DOHH2 (cell line): ENCODE results near the gene METTL27.
"Not testable (repeated sequence)": the region's sequence is repeated elsewhere in the genome, so short reads cannot be mapped to it uniquely, and the experiment has no call there.

Experiments used
- H3F3A ChIP-seq: fragments of 200-600 bp; sonication (generic), shearing (Covaris generic); 2 replicates; pipeline ENCODE4 v1.6.0; 2016; ENCODE audit warnings: antibody characterized with exemption, mild to moderate bottlenecking; ENCODE audit not compliant: control insufficient read depth, insufficient read depth
- H3K27ac ChIP-seq: fragments of 200-600 bp; sonication (generic); 2 replicates; pipeline ENCODE4 v1.5.1; 2014; ENCODE audit warnings: low read depth, mild to moderate bottlenecking, low read length, moderate library complexity
- H3K27me3 ChIP-seq: fragments of 200-600 bp; sonication (generic); 2 replicates; pipeline ENCODE4 v1.6.1; 2014; ENCODE audit warnings: mild to moderate bottlenecking, low read length, mixed read lengths; ENCODE audit not compliant: control insufficient read depth
- H3K36me3 ChIP-seq: fragments of 200-600 bp; sonication (generic); 2 replicates; pipeline ENCODE4 v1.6.1; 2014; ENCODE audit warnings: mild to moderate bottlenecking, low read length, moderate library complexity, mixed read lengths; ENCODE audit not compliant: control insufficient read depth
- H3K4me1 ChIP-seq: fragments of 200-600 bp; sonication (generic); 2 replicates; pipeline ENCODE4 v1.6.1; 2014; ENCODE audit warnings: mild to moderate bottlenecking, low read length, mixed read lengths; ENCODE audit not compliant: control insufficient read depth
- H3K4me2 ChIP-seq: fragments of 200-600 bp; sonication (generic); 2 replicates; pipeline ENCODE4 v1.6.0; 2014; ENCODE audit warnings: mild to moderate bottlenecking, low read length, moderate library complexity
- H3K4me3 ChIP-seq: fragments of 200-600 bp; sonication (generic); 2 replicates; pipeline ENCODE4 v1.5.1; 2014; ENCODE audit warnings: mild to moderate bottlenecking, low read length, mixed read lengths
- H3K79me2 ChIP-seq: fragments of 200-600 bp; sonication (generic); 2 replicates; pipeline ENCODE4 v1.6.1; 2014; ENCODE audit warnings: mild to moderate bottlenecking, low read length, mixed read lengths; ENCODE audit not compliant: control insufficient read depth
- H3K9me2 ChIP-seq: fragments of 200-600 bp; sonication (generic); replicated peaks from 2 replicates; pipeline ENCODE4 v1.6.1; 2014; ENCODE audit warnings: mild to moderate bottlenecking, low read length, mixed read lengths; ENCODE audit not compliant: control insufficient read depth
- H3K9me3 ChIP-seq: fragments of 200-600 bp; sonication (generic); 2 replicates; pipeline ENCODE4 v1.6.1; 2014; ENCODE audit warnings: antibody characterized with exemption, low read length, mixed read lengths; ENCODE audit not compliant: control insufficient read depth, insufficient read depth
- H4K20me1 ChIP-seq: fragments of 200-600 bp; sonication (generic); 2 replicates; pipeline ENCODE4 v1.6.0; 2014; ENCODE audit warnings: low read depth, mild to moderate bottlenecking, antibody characterized with exemption, low read length, moderate library complexity; ENCODE audit not compliant: control insufficient read depth, insufficient read depth
- EZH2phosphoT487 ChIP-seq: fragments of 200-600 bp; sonication (generic); IDR thresholded peaks from 2 replicates; pipeline ENCODE4 v1.6.1; 2017; ENCODE audit warnings: borderline replicate concordance, mild to moderate bottlenecking, antibody characterized with exemption, low read length, moderate library complexity, mixed read lengths
- TF ChIP-seq, protein P1 (sequence below): fragments of 200-600 bp; sonication (generic); IDR thresholded peaks from one replicate; pipeline ENCODE4 v1.5.1; 2014; ENCODE audit warnings: antibody characterized with exemption, mild to moderate bottlenecking, low read depth, low read length; ENCODE audit not compliant: poor library complexity, severe bottlenecking

The METTL27 gene

GRCh38 chr7:73801577-73801976 lies 40.7 kb downstream of the METTL27 start:
- H3K4me2 ChIP-seq, result no peak overlapping the region

DNA sequence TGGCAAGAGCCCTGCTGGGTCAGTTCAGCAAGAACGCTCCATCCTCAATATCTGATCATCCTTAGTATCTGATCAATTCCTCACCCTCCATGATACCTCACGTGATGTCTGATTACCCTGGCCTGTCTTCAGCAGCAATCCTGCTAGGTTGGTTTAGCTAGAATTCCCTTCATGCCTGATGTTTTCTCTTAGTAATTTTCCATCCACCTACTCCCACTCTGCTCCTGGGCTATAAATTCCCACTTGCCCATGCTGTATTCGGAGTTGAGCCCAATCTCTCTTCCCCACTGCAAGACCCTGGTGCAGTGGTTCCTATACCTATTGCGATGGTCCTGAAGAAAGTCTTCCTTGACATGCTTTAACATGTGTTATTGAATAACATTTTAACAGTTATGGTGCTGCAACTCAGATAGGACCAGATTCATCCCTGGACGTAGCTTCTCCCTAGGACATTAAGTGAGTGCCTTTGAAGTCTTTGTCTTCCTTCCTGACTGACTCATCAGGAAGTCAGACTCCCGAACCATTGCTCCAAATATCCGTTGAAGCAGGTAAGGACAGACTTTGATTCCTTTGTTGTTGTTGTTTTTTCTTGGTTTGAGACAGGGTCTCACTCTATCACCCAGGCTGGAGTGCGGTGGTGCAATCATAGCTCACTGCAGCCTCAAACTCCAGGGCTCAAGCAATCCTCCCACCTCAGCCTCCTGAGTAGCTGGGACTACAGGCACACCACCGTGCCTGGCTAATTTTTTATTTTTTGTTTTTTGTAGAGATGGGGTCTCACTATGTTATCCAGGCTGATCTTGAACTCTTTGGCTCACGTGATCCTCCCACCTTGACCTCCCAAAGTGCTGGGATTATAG lies 42.8 kb downstream of the METTL27 start:
- Histone ChIP-seq H3K4me3 (no peak overlapping the region), H3K27me3 (no peaks in the 10 kb centered on the region), H3K9me3 (no peaks in the 10 kb centered on the region), H3K36me3 (no peaks in the 10 kb centered on the region), H3K4me2 (no peak overlapping the region), H3K4me1 (no peaks in the 10 kb centered on the region), H3K27ac (no peak overlapping the region), H4K20me1 (no peaks in the 10 kb centered on the region), H3K79me2 (no peaks in the 10 kb centered on the region), H3K9me2 (no peaks in the 10 kb centered on the region), H3F3A (no peaks in the 10 kb centered on the region)
- TF ChIP-seq EZH2phosphoT487, result no peak
- TF ChIP-seq, protein P1, sequence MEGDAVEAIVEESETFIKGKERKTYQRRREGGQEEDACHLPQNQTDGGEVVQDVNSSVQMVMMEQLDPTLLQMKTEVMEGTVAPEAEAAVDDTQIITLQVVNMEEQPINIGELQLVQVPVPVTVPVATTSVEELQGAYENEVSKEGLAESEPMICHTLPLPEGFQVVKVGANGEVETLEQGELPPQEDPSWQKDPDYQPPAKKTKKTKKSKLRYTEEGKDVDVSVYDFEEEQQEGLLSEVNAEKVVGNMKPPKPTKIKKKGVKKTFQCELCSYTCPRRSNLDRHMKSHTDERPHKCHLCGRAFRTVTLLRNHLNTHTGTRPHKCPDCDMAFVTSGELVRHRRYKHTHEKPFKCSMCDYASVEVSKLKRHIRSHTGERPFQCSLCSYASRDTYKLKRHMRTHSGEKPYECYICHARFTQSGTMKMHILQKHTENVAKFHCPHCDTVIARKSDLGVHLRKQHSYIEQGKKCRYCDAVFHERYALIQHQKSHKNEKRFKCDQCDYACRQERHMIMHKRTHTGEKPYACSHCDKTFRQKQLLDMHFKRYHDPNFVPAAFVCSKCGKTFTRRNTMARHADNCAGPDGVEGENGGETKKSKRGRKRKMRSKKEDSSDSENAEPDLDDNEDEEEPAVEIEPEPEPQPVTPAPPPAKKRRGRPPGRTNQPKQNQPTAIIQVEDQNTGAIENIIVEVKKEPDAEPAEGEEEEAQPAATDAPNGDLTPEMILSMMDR, result no peak

More at GRCh38 chr7:73801577-73801976, 40.7 kb downstream of the METTL27 start:
- H3K4me1 ChIP-seq, result no peaks in the 10 kb centered on the region
- H3K36me3 ChIP-seq, result no peaks in the 10 kb centered on the region
- no peak overlapping the region for H3K27ac ChIP-seq
- no peak overlapping the region for H3K4me3 ChIP-seq
- H3F3A ChIP-seq, result no peaks in the 10 kb centered on the region
- no peaks in the 10 kb centered on the region for H3K9me3 ChIP-seq
- H4K20me1 ChIP-seq, result no peaks in the 10 kb centered on the region
- H3K79me2 ChIP-seq, result no peaks in the 10 kb centered on the region
- TF ChIP-seq, protein P1, result no peak
- H3K9me2 ChIP-seq, result no peaks in the 10 kb centered on the region
- H3K27me3 ChIP-seq, result no peaks in the 10 kb centered on the region

- not testable (repeated sequence) for H3K4me1 ChIP-seq, H3K4me3 ChIP-seq, H3K4me2 ChIP-seq, H3K9me2 ChIP-seq, H3K79me2 ChIP-seq, H3K36me3 ChIP-seq, H3K9me3 ChIP-seq, H4K20me1 ChIP-seq, H3K27ac ChIP-seq, H3F3A ChIP-seq, H3K27me3 ChIP-seq
These were observed 45.1 kb downstream of the METTL27 start for GRCh38 chr7:73797176-73797575.

DNA sequence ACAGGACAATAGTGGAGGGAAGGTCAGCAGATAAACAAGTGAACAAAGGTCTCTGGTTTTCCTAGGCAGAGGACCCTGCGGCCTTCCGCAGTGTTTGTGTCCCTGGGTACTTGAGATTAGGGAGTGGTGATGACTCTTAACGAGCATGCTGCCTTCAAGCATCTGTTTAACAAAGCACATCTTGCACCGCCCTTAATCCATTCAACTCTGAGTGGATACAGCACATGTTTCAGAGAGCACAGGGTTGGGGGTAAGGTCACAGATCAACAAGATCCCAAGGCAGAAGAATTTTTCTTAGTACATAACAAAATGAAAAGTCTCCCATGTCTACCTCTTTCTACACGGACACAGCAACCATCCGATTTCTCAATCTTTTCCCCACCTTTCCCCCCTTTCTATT lies 45.7 kb downstream of the METTL27 start:
- not testable (repeated sequence) for H3K4me1 ChIP-seq

GRCh38 chr7:73795188-73795587 lies 47.1 kb downstream of the METTL27 start:
- H3K36me3 ChIP-seq, H3F3A ChIP-seq, H3K79me2 ChIP-seq, H3K4me1 ChIP-seq, H3K27ac ChIP-seq, H4K20me1 ChIP-seq, H3K9me3 ChIP-seq, H3K27me3 ChIP-seq, H3K9me2 ChIP-seq, H3K4me2 ChIP-seq, H3K4me3 ChIP-seq: not testable (repeated sequence)

More for the DNA sequence above, 45.7 kb downstream of the METTL27 start:
- not testable (repeated sequence) for H3K9me3 ChIP-seq, H3K4me2 ChIP-seq, H3K79me2 ChIP-seq, H3K27ac ChIP-seq, H3K27me3 ChIP-seq, H3F3A ChIP-seq, H4K20me1 ChIP-seq, H3K36me3 ChIP-seq, H3K4me3 ChIP-seq, H3K9me2 ChIP-seq

GRCh38 chr7:73791170-73791690 lies 51.1 kb downstream of the METTL27 start:
- not testable (repeated sequence) for H3F3A ChIP-seq, H4K20me1 ChIP-seq, H3K4me2 ChIP-seq, H3K79me2 ChIP-seq, H3K27me3 ChIP-seq, H3K4me1 ChIP-seq, H3K36me3 ChIP-seq, H3K9me3 ChIP-seq, H3K9me2 ChIP-seq, H3K4me3 ChIP-seq, H3K27ac ChIP-seq
